NCI-H748 (cell line): Measurements from ENCODE around the gene ONECUT3.
A peak's percentile ranks its signal among the peaks of the same experiment; 100 is the strongest.
"Not testable (repeated sequence)": the region's sequence is repeated elsewhere in the genome, so short reads cannot be mapped to it uniquely, and the experiment has no call there.

Experiments
- DNase-seq: peaks from one replicate; lab custom pipeline; 2025; ENCODE audit not compliant: unreplicated experiment; lab: John Stamatoyannopoulos, UW

The ONECUT3 gene

DNA sequence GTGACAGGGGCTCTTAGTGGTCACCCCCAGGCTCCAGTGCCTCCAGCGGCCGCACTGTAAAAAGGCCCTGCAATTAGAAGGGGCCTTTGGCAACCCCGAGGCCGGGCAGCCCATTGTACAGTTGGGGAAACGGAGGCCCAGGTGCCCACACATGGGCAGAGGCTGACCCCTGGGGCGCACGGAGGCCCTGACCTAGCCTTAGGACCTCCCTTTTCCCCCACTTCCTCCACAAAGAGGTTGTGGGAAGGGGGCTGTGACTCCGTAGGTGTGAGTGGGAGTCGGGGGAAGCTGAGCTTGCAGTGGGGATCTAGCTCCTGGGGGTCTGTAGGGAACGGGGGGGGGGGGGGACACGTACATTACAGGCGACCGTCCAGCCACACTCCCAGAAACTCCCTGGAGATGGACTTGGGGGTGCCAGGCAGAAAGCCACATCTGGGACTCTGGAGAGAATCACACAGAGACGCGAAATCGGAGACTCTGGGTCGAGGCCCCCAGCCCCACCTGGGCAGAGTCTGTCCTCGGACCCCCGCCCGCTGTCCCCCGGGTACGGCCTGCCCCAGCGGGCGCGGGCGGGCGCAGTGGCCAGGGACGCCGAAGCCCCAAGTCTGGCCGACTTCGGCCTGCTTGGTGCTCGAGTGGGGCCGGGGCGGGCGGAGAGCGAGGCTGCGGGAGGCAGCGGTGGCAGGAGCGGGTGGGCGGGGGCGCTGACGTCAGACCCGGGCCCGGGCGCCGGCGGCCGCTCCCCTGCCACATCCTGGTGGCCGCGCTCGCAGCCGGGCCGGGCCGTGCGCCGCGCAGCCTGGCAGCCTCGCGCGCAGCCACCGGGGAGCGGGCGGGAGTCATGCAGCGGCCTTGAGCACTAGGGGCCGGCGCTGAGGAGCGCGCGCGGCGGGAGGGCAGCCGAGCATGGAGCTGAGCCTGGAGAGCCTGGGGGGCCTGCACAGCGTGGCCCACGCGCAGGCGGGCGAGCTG is at the start of gene ONECUT3:
Gene ONECUT3, plus strand, starts transcription at position 750 of the 972 bp plus-strand sequence. Its CDS starts 157 bp downstream, at position 907.
- peak; percentile 35 for DNase-seq

GRCh38 chr19:1704339-1704738 is 49.0 kb upstream of the ONECUT3 start:
- DNase-seq, result no peak

GRCh38 chr19:1705367-1705766 is 47.9 kb upstream of the ONECUT3 start:
- no peak for DNase-seq

- not testable (repeated sequence) for DNase-seq
Observed at GRCh38 chr19:1706646-1707045, 46.7 kb upstream of the ONECUT3 start.

DNA sequence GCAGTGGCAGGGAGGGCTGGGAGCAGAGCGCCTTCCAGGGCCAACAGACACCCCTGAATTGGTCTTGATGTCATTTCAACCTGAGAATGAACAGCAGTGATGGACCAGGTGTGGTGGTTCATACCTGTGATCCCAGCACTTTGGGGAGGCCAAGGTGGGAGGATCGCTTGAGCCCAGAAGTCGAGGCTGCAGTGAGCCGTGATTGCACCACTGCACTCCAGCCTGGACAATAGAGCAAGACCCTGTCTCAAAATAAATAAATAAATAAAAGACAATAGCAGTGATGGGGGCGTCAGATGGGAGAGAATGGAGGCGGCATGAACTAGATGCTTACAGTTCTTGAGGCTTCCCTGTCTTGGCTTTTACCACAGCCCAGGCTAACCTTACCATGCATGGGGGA is 46.1 kb upstream of the ONECUT3 start:
- no peak for DNase-seq

GRCh38 chr19:1713170-1713569 is 40.1 kb upstream of the ONECUT3 start:
- no peak for DNase-seq

GRCh38 chr19:1715540-1715939 is 37.8 kb upstream of the ONECUT3 start:
- no peak for DNase-seq

GRCh38 chr19:1717200-1717969 is 35.9 kb upstream of the ONECUT3 start:
- DNase-seq, result no peak

- DNase-seq, result no peak
Observed at GRCh38 chr19:1717970-1718264, 35.4 kb upstream of the ONECUT3 start.

GRCh38 chr19:1718420-1719291 is 34.6 kb upstream of the ONECUT3 start:
- no peak for DNase-seq

- DNase-seq, result no peak
Observed at GRCh38 chr19:1719519-1719918, 33.8 kb upstream of the ONECUT3 start.

GRCh38 chr19:1720237-1720636 is 33.1 kb upstream of the ONECUT3 start:
- DNase-seq, result no peak

DNA sequence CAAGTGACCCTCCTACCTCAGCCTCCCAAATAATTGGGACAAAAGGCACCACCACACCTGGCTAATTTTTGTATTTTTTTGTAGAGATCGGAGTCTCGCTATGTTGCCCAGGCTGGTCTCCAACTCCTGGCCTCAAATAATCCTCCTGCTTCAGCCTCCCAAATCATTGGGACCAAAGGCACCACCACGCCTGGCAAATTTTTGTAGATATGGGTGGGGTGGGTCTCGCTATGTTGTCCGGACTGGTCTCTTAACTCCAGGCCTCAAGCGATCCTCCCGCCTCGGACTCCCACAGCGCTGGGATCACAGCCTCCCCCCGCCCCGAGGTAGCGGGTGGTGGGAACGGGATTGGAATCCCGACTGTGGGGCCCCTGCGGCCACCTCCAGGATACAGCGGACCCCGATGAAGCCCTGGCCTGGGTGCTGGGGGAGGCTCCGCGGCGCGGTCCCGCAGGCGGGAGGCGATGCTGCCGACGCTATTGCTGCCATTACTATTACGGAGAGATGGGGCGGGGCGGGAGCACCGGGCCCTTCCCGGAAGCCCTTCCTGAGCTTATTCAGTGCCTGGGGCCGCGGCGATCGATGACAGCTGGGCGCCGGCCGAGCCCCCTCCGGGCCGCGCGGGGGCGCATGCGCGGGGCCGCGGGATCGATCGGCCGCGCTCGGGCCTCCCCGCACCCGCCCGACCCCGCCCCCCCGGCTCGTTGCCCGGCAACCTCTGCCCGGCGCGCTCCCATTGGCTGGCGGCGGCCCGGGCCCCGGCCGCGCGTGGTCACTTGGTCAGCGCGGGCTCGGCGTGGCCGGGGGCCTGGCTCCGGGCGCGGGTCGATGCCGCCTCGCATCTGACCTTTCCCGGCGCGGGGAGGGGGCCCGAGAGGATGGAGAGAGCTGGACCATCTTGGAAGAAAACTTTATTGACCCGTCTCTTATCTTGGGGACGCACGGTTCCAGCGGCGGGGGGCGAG is 27.9 kb upstream of the ONECUT3 start:
- DNase-seq, result peak; percentile 71

DNA sequence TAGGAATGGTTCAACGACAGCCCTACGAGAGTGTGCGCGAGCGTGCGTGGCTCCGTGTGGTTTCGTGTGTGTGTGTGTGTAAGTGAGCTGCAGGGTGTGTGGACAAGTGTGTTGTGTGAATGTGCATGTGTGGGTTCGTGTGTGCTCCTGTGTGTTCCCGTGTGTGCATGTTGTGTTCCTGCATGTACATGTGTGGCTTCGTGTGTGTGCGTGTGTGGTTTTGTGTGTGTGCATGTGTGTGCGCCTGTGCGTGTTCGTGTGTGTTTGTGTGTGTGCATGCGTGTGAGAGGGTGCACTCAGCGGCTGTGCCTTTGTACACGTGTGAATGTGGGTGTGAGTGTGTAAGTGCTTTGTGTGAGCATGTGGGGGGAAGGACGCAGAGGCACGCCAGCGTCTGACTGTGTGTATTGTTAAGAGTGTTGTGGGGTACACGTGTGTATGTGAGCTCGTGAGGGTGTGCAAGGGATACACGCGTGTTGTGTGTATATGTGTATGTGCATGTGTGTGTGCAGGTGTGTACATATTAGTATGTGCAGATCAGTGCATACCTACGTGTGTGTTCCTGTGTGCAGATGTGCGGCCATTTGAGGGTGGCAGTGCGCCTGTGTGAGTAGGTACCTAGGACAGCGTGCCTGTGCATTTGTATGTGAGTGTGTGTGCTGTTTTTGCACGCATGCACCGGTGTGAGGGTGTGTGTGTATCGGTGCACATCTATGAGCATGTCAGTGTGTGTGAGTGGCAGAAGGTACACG is 24.3 kb upstream of the ONECUT3 start:
- DNase-seq, result no peak

GRCh38 chr19:1729568-1729925 is 23.8 kb upstream of the ONECUT3 start:
- DNase-seq, result no peak

GRCh38 chr19:1730157-1730556 is 23.1 kb upstream of the ONECUT3 start:
- no peak for DNase-seq

DNA sequence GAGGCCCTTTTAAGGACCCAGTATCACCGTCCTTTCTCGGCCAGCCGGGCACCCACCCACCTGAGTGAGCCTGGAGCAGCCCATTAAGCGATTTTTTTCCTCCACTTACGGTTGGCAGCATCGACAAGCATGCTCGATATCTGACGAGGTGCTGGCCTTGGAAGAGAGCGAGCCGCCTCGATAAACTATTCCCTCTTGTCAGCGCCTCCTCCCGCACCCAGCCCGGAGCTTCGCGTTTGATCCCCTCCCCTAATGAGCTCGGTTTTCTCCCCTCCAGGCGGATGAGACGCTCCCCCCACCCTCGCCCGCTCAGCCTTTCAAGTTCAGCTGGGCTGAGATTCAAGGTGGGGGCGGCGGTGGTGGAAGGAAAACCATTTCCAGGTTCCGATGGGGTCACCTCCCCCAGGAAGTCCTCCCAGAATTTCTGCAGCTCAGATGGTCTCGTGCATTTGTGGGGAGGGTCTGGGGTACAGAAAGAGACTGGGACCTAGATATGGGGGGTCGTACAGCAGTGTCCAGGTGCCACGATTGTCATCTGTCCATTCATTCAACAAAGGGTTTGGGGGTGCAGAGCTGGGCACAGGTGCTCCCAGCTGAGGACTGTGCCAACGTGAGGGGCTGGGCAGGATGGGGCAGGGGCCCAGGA is 18.9 kb upstream of the ONECUT3 start:
- no peak for DNase-seq

DNA sequence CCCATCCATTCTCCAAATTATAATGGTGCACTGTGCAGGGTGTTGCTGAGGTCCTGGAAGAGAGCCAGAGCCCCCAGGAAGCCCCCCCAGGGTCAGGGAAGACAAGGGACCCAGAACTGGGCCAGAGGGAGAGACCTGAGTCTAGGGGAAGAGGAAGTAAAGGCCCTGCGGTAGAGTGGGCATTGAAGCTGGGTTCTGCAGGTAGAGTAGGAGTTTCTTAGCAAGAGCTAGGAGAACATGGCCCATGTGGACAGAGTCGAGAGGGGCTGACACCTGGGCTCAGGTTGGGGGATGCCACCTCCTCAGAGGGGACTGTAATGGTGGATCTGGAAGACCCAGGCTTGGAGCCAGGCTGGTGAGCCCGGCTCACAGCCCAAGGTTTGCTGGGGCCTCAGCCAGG is 17.0 kb upstream of the ONECUT3 start:
- no peak for DNase-seq

DNA sequence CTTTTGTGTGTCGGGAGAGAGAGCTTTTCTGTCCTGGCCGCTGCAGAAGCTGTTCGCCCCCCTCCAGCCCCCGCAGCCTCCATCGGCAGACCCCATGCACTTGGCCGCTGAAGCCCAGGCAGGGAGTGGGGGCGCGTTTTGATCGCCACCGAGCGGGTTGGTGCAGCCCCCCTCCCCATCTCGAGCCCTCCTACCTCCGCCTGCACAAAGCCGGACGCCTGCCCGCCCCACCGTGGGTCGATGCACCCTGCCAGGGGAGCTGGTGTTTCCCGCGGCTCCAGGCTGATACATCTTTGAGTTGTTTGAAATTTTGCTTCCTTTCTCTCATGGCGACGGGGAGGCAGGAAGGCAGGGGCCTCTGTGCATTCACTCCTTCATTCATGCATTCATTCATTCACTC is 16.4 kb upstream of the ONECUT3 start:
- DNase-seq, result no peak
